ENCODE measurements around the gene RTBDN.

Gene RTBDN

DNA sequence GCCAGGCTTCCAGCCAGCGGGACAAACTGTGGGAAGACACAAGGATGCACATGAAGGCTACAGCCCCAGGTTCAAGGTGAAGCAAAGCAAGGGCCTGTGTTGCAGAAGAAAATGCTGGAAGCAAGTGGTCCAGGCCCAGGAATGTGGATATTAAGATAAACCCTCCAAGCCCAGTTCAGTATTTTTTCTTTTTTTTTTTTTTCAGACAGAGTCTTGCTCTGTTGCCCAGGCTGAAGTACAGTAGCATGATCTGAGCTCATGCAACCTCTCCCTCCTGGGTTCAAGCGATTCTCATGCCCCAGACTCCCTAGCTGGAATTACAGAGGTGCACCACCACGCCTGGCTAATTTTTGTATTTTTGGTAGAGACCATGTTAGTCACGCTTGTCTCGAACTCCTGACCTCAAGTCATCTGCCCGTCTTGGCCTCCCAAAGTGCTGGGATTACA, 37.2 kb downstream of the RTBDN start:
- peaks cover 7% of the 10 kb centered on the region for H3K4me1 ChIP-seq (ENCODE audit: control insufficient read depth, insufficient read depth, low read length)
- H3K27ac ChIP-seq (ENCODE audit: low read length) = no peak overlapping the region
- no peaks in the 10 kb centered on the region for H3K27me3 ChIP-seq (ENCODE audit: control insufficient read depth, insufficient read depth, low read length)
- no peaks in the 10 kb centered on the region for H3K9me3 ChIP-seq (ENCODE audit: control insufficient read depth, insufficient read depth, low read length)
- H3K4me3 ChIP-seq (ENCODE audit: low read length) = no peak overlapping the region
- no peak for DNase-seq (ENCODE audit: low read depth, low spot score)
- peaks cover 6% of the 10 kb centered on the region; the same call in 1 of the 2 replicates for H3K36me3 ChIP-seq (ENCODE audit: control insufficient read depth, insufficient read depth, low read length)
- WGBS (ENCODE audit: insufficient coverage, insufficient read length) = no CpG with 5 or more reads among the region's 6 CpGs

DNA sequence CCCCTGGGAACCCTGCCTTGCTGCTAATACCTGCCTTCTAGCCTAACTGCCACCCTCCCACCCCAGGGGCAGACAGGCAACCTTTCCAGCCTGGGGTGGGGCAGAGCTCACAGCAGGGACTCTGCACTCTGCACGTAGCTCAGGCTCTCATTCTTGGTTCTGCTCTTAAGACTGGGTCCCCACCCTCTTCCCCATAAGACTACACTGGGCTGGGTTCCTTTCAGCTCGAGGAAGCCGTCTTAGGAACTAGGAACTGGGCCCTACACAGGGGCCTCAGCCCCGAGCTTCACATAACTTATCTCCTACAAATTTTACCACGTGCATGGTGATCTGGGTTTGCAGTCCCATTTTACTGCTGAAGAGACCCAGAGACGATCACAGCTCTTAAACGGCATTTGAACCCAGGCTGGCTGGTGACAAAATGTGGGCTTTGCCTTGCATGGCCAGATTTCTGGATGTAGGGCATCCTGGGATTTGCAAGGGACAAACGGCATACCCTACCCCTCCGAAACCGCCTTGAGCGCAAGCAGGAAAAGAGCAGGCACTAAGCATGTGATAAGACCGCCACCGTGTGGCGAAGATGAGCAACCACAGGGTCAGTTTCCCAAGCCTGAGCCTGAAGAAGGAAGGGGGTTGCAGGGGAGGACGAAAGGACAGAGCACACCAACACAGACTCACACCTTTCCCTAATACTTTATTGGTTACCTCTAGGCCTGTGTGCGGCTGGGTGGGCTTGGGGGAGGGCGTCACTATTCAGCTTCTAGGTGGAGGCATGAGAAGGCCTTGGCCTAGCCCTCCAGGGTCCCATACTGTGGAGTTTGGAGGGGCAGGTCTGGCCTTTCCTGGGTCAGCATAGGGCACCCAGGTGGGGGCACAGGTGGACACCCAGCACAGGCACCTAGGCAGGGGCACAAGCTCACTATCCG, 38.0 kb downstream of the RTBDN start:
- peaks cover 7% of the 10 kb centered on the region for H3K4me1 ChIP-seq (ENCODE audit: control insufficient read depth, insufficient read depth, low read length)
- no CpG with 5 or more reads among the region's 18 CpGs for WGBS (ENCODE audit: insufficient coverage, insufficient read length)

GRCh38 chr19:12794971-12795381, 39.4 kb downstream of the RTBDN start:
- Histone ChIP-seq H3K27me3 (ENCODE audit: control insufficient read depth, insufficient read depth, low read length) (no peaks in the 10 kb centered on the region), H3K9me3 (ENCODE audit: control insufficient read depth, insufficient read depth, low read length) (no peaks in the 10 kb centered on the region), H3K27ac (ENCODE audit: low read length) (no peak overlapping the region), H3K4me1 (ENCODE audit: control insufficient read depth, insufficient read depth, low read length) (peaks cover 5% of the 10 kb centered on the region; the same call in 1 of the 2 replicates), H3K4me3 (ENCODE audit: low read length) (no peak overlapping the region), H3K36me3 (ENCODE audit: control insufficient read depth, insufficient read depth, low read length) (peaks cover 4% of the 10 kb centered on the region; the same call in 1 of the 2 replicates)
- no CpG with 5 or more reads among the region's 9 CpGs for WGBS (ENCODE audit: insufficient coverage, insufficient read length)
- no peak for DNase-seq (ENCODE audit: low read depth, low spot score)

More for the DNA sequence above, 38.0 kb downstream of the RTBDN start:
- no peaks in the 10 kb centered on the region for H3K27me3 ChIP-seq (ENCODE audit: control insufficient read depth, insufficient read depth, low read length)
- H3K36me3 ChIP-seq (ENCODE audit: control insufficient read depth, insufficient read depth, low read length) = peaks cover 6% of the 10 kb centered on the region; the same call in 1 of the 2 replicates
- H3K9me3 ChIP-seq (ENCODE audit: control insufficient read depth, insufficient read depth, low read length) = no peaks in the 10 kb centered on the region
- H3K27ac ChIP-seq (ENCODE audit: low read length) = no peak overlapping the region
- no peak overlapping the region for H3K4me3 ChIP-seq (ENCODE audit: low read length)
- peak; percentile 92 for DNase-seq (ENCODE audit: low read depth, low spot score)

DNA sequence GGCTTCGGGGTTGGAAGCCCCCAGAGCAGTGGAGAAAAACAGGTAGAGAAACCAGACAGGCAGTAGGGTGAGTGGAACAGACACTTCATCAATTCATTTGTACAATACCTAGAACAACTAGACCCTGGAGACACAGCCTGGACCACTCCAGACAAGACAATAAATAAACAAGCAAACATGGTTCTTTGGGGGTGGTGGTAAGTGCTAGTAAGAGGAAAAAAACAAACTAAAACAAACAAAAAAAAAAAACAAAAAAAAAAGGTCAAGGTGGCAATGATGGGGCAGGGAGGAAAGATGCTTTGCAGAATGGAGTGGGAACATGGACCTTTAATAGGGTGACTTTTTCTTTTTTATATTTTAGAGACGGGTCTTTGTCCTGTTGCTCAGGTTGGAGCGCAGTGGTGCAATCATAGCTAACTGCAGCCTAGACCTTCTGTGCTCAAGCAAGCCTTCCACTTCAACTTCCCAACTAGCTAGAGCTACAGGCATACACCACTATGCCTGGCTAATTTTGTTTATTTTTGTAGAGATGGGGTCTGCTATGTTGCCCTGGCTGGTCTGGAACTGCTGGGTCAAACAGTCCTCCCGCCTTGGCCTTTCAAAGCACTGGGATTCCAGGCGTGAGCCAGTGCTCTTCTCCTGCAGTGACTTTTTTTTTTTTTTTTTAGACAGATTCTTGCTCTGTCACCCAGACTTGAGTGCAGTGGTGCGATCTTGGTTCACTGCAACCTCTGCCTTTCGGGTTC, 40.0 kb downstream of the RTBDN start:
- Histone ChIP-seq H3K4me3 (ENCODE audit: low read length) (peak overlapping the region; percentile 45; the same call in 1 of the 2 replicates), H3K4me1 (ENCODE audit: control insufficient read depth, insufficient read depth, low read length) (peaks cover 5% of the 10 kb centered on the region; the same call in 1 of the 2 replicates), H3K27ac (ENCODE audit: low read length) (no peak overlapping the region), H3K36me3 (ENCODE audit: control insufficient read depth, insufficient read depth, low read length) (no peaks in the 10 kb centered on the region), H3K9me3 (ENCODE audit: control insufficient read depth, insufficient read depth, low read length) (no peaks in the 10 kb centered on the region), H3K27me3 (ENCODE audit: control insufficient read depth, insufficient read depth, low read length) (no peaks in the 10 kb centered on the region)
- WGBS (ENCODE audit: insufficient coverage, insufficient read length) = no CpG with 5 or more reads among the region's 7 CpGs
- no peak for DNase-seq (ENCODE audit: low read depth, low spot score)

DNA sequence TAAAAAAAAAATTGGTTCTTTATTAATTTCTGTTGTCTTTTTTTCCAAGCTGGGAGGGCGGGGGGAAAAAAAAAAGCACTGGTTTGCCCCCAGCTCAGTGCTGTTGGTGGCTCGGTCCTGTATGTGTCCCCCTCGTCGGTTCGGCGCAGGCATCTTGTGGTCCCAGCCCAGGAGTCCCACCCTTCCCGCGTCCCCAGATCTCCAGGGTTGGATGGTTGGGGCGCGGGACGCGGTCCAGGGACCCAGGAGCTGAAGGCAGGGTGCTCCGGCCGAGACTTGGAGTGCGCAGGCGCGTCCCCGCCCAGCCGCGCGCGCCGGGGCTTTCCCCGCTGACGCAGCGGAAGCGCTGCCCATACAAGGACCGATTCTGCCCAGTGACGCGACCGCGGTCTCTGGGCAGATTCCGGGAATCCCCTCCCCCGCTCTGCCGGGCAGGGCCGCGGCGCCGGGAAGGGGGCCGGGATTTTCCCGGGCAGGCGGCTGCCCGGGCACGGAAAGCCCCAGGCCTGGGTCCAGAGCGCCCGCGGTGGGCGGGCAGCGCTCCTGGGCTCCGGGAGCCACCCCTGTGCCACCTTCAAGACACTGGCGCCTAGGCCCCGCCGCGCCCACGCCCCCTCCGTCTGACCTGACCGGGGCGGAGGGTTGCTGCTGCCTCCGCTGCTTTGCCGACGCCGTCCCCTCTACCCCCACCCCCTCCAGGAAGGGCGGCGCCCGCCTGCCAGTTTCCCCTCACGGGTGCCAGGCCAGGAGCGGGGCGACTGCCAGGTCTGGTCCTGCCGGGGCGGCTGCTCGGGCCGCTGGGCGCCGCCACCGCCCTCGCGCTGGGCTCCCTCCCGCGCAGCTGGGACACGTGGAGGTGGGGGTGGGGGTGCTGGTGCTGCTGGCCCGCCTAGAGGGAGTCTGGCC, 40.8 kb downstream of the RTBDN start:
- no peaks in the 10 kb centered on the region for H3K27me3 ChIP-seq (ENCODE audit: control insufficient read depth, insufficient read depth, low read length)
- no peaks in the 10 kb centered on the region for H3K9me3 ChIP-seq (ENCODE audit: control insufficient read depth, insufficient read depth, low read length)
- no peak overlapping the region for H3K27ac ChIP-seq (ENCODE audit: low read length)
- peak; percentile 96 for DNase-seq (ENCODE audit: low read depth, low spot score)
- no CpG with 5 or more reads among the region's 81 CpGs for WGBS (ENCODE audit: insufficient coverage, insufficient read length)
- peak overlapping the region; percentile 47; the same call in 1 of the 2 replicates for H3K4me3 ChIP-seq (ENCODE audit: low read length)
- no peaks in the 10 kb centered on the region for H3K36me3 ChIP-seq (ENCODE audit: control insufficient read depth, insufficient read depth, low read length)
- H3K4me1 ChIP-seq (ENCODE audit: control insufficient read depth, insufficient read depth, low read length) = peaks cover 10% of the 10 kb centered on the region

DNA sequence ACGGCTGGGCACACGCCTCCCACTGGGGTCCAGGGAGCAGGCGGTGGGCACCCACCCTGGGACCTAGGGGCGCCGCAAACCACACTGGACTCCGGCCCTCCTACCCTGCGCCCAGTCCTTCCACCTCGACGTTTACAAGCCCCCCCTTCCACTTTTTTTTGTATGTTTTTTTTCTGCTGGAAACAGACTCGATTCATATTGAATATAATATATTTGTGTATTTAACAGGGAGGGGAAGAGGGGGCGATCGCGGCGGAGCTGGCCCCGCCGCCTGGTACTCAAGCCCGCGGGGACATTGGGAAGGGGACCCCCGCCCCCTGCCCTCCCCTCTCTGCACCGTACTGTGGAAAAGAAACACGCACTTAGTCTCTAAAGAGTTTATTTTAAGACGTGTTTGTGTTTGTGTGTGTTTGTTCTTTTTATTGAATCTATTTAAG, 41.5 kb downstream of the RTBDN start:
- H3K4me1 ChIP-seq (ENCODE audit: control insufficient read depth, insufficient read depth, low read length) = peaks cover 13% of the 10 kb centered on the region
- no peak for DNase-seq (ENCODE audit: low read depth, low spot score)
- no CpG with 5 or more reads among the region's 22 CpGs for WGBS (ENCODE audit: insufficient coverage, insufficient read length)
- no peak overlapping the region for H3K27ac ChIP-seq (ENCODE audit: low read length)
- H3K4me3 ChIP-seq (ENCODE audit: low read length) = peak overlapping the region; percentile 59; the same call in 1 of the 2 replicates
- no peaks in the 10 kb centered on the region for H3K36me3 ChIP-seq (ENCODE audit: control insufficient read depth, insufficient read depth, low read length)
- no peaks in the 10 kb centered on the region for H3K9me3 ChIP-seq (ENCODE audit: control insufficient read depth, insufficient read depth, low read length)
- no peaks in the 10 kb centered on the region for H3K27me3 ChIP-seq (ENCODE audit: control insufficient read depth, insufficient read depth, low read length)

- Histone ChIP-seq H3K9me3 (ENCODE audit: control insufficient read depth, insufficient read depth, low read length) (no peaks in the 10 kb centered on the region), H3K4me1 (ENCODE audit: control insufficient read depth, insufficient read depth, low read length) (peaks cover 13% of the 10 kb centered on the region), H3K27ac (ENCODE audit: low read length) (no peak overlapping the region), H3K4me3 (ENCODE audit: low read length) (peak overlapping the region; percentile 59), H3K36me3 (ENCODE audit: control insufficient read depth, insufficient read depth, low read length) (no peaks in the 10 kb centered on the region), H3K27me3 (ENCODE audit: control insufficient read depth, insufficient read depth, low read length) (no peaks in the 10 kb centered on the region)
- no CpG with 5 or more reads among the region's 84 CpGs for WGBS (ENCODE audit: insufficient coverage, insufficient read length)
- DNase-seq (ENCODE audit: low read depth, low spot score) = no peak
These were observed 42.1 kb downstream of the RTBDN start for GRCh38 chr19:12792051-12792852.

DNA sequence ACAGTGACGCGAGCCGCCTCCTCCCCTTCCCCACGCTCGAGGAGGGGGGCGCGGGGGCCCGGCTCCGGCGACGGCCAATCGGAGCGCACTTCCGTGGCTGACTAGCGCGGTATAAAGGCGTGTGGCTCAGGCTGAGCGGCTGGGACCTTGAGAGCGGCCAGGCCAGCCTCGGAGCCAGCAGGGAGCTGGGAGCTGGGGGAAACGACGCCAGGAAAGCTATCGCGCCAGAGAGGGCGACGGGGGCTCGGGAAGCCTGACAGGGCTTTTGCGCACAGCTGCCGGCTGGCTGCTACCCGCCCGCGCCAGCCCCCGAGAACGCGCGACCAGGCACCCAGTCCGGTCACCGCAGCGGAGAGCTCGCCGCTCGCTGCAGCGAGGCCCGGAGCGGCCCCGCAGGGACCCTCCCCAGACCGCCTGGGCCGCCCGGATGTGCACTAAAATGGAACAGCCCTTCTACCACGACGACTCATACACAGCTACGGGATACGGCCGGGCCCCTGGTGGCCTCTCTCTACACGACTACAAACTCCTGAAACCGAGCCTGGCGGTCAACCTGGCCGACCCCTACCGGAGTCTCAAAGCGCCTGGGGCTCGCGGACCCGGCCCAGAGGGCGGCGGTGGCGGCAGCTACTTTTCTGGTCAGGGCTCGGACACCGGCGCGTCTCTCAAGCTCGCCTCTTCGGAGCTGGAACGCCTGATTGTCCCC, 42.9 kb downstream of the RTBDN start, which contains the start of gene JUNB:
Gene JUNB (plus strand): TSS at position 142 of the 706 bp plus-strand sequence. CDS start 286 bp downstream, at position 428.
- Histone ChIP-seq H3K9me3 (ENCODE audit: control insufficient read depth, insufficient read depth, low read length) (no peaks in the 10 kb centered on the region), H3K4me1 (ENCODE audit: control insufficient read depth, insufficient read depth, low read length) (peaks cover 13% of the 10 kb centered on the region), H3K27me3 (ENCODE audit: control insufficient read depth, insufficient read depth, low read length) (no peaks in the 10 kb centered on the region), H3K36me3 (ENCODE audit: control insufficient read depth, insufficient read depth, low read length) (no peaks in the 10 kb centered on the region), H3K4me3 (ENCODE audit: low read length) (peak within 1 kb of the TSS; percentile 59), H3K27ac (ENCODE audit: low read length) (no peak within 1 kb of the TSS)
- WGBS (ENCODE audit: insufficient coverage, insufficient read length) = no CpG with 5 or more reads among the region's 73 CpGs
- no peak for DNase-seq (ENCODE audit: low read depth, low spot score)
